WI38 (cell line): ENCODE results near the gene UQCC3.
"Not testable (repeated sequence)": the region's sequence is repeated elsewhere in the genome, so short reads cannot be mapped to it uniquely, and the experiment has no call there.

Experiments used
- H3K4me3 ChIP-seq: 2 replicates; pipeline ENCODE4 v1.5.1; 2011; ENCODE audit warnings: low read depth, mild to moderate bottlenecking, control low read depth, low read length
- TF ChIP-seq, protein P1 (sequence below): IDR thresholded peaks from 2 replicates; pipeline ENCODE4 v1.5.1; 2012; ENCODE audit warnings: low read depth, mild to moderate bottlenecking, control low read depth, low read length

The UQCC3 gene

DNA sequence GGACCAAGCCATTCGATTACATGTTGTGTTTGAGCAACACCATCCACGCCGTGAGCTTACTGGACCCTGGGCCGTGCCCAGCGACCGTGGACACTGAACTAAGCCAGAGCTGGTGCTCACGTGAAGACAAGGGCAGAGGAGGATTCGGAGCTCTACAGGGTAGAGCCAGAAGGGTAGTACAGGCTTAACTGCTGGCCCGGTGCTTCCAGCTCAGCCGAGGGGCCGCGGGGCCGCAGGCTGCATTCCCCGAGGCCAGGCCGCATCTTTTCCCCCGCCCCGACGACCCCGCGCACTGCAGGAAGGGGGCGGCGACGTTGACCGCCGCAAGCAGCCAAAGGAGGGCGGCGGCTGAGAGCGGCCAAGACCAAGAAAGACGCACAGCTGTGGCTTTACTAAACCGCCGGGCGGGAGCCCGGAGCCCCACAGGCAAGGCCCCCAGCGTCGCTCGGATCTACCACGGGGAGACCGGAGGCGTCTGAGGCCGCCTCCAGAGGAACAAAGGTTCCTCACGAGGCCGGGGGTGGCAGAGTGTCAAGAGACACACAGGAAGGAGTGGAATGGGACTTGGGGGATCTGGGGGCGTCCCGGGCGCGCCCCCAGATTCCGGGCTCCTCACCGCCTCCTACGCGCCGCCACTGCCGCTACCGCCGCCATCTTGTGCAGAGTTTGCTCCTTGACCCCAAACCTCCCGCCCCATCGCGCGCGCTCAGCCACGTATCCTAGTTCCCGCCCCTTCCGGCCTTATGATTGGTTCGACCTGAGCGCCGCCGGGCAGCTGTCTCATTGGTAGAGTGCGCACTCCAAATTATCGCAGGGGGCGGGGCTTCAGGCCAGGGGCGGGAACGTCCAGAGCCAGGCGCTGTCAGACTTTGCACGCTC is 25.3 kb upstream of the UQCC3 start, which contains the start of gene GANAB:
GANAB (minus strand) TSS at position 668 of the 879 bp plus-strand sequence; CDS start at position 654, 14 bp downstream.
- TF ChIP-seq, protein P1, sequence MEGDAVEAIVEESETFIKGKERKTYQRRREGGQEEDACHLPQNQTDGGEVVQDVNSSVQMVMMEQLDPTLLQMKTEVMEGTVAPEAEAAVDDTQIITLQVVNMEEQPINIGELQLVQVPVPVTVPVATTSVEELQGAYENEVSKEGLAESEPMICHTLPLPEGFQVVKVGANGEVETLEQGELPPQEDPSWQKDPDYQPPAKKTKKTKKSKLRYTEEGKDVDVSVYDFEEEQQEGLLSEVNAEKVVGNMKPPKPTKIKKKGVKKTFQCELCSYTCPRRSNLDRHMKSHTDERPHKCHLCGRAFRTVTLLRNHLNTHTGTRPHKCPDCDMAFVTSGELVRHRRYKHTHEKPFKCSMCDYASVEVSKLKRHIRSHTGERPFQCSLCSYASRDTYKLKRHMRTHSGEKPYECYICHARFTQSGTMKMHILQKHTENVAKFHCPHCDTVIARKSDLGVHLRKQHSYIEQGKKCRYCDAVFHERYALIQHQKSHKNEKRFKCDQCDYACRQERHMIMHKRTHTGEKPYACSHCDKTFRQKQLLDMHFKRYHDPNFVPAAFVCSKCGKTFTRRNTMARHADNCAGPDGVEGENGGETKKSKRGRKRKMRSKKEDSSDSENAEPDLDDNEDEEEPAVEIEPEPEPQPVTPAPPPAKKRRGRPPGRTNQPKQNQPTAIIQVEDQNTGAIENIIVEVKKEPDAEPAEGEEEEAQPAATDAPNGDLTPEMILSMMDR = no peak

DNA sequence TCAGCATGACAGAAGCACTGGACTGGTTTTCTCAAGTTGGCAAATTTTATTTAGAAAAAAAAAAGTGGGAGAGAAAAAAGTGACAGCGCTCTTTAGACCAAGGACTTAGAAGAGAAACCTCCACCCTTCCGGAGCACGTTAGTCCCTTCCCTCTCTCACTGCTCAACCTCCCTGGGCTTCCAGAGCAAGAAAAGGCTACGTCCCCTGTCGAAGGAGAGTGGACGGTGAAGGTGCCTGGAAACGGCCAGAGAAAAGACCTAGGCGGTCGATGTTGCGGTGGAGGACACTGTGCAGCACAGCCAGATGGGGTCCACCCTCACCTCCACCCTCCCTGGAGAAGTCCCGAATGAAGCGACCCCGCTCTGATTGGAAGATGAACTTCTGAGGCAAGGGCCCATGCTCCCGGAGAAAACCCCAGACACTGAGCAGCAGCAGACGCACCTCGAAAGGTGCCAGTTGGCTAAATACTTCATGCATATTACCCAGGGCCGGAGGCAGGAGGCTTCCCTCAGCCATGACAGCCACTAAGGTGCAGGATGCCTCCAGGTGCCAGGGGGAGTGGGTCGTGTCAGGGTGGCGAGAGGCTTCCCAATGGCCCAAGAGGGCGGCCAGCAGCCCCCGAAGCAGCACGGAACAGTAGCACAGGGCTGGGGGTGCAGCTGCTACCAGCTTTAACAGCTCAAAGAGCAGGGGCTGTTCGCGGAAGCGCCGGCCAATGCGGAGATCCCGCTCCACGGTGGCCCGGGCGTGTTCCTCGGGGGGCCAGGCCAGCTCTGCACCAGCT is 24.5 kb upstream of the UQCC3 start:
- no peak overlapping the region for H3K4me3 ChIP-seq
- TF ChIP-seq, protein P1 = no peak

More for the DNA sequence above, 25.3 kb upstream of the UQCC3 start, which contains the start of gene GANAB:
- H3K4me3 ChIP-seq = peak within 1 kb of the TSS; percentile 96

DNA sequence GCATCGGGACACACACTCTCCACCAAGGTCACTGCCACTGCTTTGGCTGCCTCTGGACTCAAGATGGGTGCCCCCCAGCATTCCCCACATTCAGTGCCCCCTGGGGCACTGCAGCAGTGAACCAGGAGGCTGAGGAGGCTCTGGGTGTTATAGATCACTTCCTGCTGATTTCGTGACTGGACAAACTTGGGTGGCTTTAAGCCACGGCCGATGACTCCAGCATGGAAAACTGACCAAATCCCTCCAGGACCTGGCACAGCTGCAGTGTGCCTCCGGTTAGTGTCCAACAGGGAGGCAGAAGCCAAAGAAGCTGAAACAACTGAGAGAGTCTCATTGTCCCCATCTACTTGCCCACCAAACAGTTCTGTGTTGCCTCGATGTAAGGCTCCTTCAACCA is 23.9 kb upstream of the UQCC3 start:
- TF ChIP-seq, protein P1 = no peak

DNA sequence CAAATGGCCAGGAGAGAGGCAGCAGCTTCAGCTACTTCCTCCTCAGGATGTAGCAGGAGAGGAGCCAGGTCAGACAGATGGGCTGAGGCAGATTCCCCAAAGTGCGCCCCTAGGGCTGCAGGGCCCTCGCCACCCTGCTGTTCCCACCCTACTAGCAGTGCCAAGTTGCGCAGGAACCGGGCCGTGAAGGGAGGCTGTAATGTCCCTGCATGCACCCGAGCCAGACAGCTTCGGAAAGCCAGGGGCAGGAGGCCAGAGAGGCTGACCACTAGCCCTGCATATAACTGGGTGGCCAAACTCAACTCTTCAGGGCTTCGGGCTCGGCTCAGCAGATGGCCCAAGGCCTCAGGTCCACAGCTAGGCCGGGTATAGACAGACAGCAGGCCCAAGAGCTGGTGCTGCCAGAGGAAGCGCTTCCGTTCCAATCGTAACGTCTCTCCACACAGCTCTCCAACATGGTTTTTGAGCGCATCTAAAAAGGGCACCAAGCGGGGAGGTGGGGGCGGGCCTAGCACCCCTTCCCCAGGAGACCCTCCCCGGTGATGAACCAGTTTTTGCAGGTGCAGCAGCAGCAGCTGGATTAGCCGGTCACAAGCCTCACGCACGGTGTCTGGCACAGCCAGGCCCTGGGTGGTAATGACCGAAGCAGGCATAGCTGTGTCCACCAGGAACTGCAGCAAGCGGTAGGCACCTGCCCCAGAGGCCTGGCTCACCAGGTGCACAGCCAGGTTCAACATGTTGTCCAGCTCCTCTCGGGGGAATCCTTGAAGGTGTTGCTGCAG is 23.1 kb upstream of the UQCC3 start:
- TF ChIP-seq, protein P1 = no peak
- H3K4me3 ChIP-seq = no peak overlapping the region

More for the DNA sequence above, 23.9 kb upstream of the UQCC3 start:
- no peak overlapping the region for H3K4me3 ChIP-seq

DNA sequence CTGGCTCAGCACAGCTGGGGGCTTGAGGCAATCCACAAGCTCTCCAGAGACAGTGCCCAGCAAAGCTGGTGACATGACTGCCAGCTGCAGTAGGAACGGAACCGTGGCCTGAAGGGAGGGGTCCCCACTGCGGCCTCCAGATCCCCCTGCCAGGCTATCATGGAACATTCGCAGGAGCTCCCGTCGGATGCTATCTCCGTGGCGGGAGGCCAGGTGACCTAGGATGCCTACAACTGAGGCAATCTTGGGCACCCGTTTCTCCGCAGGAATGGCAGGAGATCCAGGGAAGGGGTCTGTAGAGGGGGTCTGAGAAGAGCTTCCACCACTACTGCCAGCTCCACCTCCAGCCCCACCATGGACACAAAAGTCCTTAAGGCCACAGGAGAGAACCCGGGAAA is 22.5 kb upstream of the UQCC3 start:
- TF ChIP-seq, protein P1 = no peak

DNA sequence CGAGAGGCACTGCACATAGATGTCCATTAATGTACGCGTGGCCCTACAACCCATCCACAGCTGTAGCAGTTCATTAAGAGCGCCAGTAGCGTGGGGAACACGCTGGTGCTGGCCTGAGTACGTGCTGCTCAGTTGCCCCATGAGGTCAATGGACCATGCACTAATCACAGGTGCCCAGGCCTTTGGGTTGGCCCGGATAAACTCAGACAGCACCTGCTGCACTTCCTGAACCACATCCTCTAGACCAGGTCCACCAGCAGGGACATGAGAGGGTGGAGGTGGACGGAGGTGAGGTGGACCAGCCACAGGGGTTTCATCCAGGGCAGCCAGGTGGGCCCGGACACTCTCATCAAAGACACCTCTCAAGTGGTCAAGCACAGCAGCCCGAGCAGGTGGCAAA is 22.0 kb upstream of the UQCC3 start:
- TF ChIP-seq, protein P1 = no peak
- no peak overlapping the region for H3K4me3 ChIP-seq

More for the DNA sequence above, 22.5 kb upstream of the UQCC3 start:
- no peak overlapping the region for H3K4me3 ChIP-seq

DNA sequence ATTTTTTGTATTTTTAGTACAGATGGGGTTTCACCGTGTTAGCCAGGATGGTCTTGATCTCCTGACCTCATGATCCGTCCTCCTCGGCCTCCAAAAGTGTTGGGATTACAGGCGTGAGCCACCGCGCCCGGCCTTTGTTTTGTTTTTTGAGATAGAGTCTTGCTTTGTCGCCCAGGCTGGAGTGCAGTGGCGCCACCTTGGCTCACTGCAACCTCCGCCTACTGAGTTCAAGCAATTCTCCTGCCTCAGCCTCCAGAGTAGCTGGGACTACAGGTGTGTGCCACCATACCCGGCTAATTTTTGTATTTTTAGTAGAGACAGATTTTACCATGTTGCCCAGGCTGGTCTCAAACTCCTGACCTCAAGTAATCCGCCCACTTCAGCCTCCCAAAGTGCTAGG is 21.2 kb upstream of the UQCC3 start:
- H3K4me3 ChIP-seq = not testable (repeated sequence)
